GM19351 (cell line): ENCODE data around the gene PELO.
"Not testable (repeated sequence)": the region's sequence is repeated elsewhere in the genome, so short reads cannot be mapped to it uniquely, and the experiment has no call there.

Experiments used
- ATAC-seq: cut with Tn5 transposase; IDR thresholded peaks from one replicate; pipeline ENCODE4 v1.9.1; 2021; ENCODE audit warnings: mild to moderate bottlenecking, moderate library complexity; ENCODE audit not compliant: unreplicated experiment

The PELO gene

DNA sequence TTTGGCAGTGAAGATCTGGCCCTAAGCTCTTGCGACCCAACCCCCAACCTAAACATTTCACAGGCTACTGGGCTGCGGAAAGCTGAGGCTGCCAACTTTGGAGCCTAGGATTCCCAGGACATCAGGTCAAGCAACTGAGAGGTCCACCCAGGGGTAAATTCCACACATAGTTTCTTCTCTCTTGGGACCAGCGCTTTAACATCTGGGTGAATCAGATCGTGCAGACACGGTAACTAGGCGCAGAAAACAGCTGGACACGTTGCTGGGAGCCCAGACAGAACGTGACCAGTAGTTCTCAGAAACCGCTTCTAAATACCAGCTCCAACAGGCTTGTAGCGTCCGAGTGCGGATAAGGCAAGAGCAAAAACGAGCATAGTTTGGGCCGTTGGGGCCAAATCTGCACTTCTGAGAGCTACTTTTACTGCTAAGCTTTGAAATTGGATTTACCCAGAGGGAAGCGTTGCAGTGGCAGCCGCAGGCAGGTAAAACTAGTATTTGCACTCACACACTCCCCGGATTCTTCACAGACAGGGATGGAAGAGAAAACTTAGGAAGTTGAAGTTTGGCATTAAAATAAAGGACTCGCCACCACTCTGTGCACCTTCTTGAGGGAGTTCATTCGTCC lies 11.8 kb downstream of the PELO start:
- ATAC-seq: peak; percentile 24

DNA sequence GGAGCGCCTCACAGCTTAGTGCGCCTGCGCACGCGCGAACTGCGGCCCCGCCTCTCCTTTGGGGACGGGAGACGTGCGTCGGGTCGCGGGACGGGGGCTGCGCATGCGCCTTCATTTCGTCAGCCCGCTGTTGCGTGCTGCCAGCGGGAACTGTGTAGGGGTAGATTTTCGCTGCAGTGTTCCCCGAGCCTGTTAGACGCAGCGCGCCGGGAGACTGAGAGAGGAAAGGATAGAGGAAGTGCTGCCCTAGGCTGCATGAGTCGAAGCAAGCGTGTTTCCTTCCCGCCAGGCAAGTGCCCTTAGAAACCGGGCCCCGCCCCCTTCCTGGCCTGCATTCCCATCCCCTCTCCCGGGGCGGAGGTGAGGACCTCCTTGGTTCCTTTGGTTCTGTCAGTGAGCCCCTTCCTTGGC lies 12.3 kb downstream of the PELO start:
- peak; percentile 78 for ATAC-seq

DNA sequence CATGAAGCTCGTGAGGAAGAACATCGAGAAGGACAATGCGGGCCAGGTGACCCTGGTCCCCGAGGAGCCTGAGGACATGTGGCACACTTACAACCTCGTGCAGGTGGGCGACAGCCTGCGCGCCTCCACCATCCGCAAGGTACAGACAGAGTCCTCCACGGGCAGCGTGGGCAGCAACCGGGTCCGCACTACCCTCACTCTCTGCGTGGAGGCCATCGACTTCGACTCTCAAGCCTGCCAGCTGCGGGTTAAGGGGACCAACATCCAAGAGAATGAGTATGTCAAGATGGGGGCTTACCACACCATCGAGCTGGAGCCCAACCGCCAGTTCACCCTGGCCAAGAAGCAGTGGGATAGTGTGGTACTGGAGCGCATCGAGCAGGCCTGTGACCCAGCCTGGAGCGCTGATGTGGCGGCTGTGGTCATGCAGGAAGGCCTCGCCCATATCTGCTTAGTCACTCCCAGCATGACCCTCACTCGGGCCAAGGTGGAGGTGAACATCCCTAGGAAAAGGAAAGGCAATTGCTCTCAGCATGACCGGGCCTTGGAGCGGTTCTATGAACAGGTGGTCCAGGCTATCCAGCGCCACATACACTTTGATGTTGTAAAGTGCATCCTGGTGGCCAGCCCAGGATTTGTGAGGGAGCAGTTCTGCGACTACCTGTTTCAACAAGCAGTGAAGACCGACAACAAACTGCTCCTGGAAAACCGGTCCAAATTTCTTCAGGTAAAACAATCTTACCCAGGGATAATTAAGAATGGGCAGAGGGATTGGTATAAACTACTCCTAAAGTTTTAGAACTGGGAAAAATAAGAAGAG lies 12.9 kb downstream of the PELO start:
- ATAC-seq: peak; percentile 43

DNA sequence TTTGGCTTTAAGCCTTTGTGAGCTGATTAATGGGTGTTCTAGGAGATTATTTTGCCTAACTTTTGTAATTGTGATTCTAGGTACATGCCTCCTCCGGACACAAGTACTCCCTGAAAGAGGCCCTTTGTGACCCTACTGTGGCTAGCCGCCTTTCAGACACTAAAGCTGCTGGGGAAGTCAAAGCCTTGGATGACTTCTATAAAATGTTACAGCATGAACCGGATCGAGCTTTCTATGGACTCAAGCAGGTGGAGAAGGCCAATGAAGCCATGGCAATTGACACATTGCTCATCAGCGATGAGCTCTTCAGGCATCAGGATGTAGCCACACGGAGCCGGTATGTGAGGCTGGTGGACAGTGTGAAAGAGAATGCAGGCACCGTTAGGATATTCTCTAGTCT lies 13.6 kb downstream of the PELO start:
- ATAC-seq: no peak

DNA sequence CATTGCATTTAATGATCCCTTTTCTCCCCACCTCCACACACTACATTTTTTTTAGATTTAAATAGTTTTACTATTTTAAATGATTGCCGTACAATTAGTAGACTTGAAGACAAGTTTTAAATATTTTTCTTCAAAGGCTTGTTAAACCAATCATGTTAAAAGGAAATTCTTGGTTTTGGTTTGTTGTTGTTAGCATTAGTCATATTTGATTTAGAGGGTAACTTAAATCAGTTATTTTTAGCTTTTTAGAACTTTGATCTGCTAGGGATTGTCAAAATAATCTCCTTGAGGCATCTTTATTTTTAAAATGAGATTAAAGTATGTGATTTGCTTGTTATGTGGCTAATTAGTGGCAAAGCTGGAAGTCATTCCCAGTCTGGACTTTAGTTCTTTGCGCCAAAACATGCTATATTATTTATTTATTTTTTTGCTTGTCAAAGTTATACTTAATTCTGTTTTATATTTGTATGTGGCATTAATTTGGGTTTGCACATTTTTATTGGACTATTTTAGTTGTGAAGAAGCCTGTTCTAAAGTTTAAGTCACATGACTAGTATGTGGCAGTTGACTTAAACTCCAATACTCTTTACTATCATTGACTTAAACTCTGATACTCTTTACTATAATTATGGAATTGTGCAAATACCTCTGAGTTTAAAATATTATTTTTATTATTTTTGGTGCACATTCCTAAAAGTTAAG lies 14.7 kb downstream of the PELO start:
- ATAC-seq: no peak

DNA sequence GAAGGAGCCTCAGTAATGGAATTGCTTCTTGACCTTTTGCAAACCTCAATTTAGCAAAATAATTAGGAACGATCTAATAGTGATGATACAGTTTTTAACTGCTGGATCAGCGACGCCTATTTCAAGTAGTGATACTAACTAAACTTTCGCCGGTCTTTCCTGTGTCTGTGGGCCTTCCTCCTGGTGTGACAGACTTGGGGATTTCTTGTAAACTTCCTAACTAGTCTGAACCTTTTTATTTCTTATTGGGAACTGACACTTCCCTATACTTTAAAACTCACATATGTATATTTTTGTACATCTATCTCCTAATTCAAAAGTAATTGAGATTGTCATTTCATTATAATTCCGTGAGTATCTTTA lies 15.2 kb downstream of the PELO start:
- ATAC-seq: no peak

DNA sequence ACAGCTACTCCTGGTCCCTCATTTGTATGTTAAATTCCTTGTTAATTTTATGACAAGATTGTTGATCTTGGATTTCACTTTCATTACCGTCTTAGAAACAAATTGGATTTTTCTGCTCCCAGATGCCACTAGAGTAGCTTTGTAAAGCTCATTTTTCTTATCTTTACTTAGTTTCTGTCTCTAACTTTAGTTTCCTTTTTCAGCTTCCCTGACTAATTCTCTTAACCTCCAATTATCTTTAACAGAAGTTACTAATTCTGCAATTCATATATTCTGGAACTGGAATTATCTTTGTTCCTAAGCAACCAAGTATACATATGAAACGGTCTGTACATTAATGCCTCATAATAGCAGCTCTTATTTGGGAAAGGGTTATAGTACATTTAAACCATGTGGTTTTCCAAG lies 16.7 kb downstream of the PELO start:
- ATAC-seq: no peak

DNA sequence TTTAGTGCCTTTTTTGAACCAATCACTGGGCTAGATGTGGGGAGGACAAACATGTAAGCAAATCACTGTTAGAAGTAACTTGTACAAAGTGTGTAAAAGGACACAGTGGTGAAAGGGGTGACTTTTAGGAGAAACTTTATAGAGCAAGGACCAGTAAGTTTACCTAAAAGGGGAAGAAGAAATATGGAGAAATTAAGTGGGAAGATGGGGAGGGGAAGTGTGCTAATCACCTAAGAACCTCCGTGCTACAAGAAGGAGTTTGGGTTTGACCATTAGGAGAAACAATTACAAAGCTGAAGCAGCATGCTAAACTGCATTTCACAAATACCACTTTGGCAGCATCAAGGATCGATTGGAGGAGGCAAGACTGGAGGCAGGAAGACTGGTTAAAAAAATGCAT lies 17.3 kb downstream of the PELO start:
- ATAC-seq: no peak

DNA sequence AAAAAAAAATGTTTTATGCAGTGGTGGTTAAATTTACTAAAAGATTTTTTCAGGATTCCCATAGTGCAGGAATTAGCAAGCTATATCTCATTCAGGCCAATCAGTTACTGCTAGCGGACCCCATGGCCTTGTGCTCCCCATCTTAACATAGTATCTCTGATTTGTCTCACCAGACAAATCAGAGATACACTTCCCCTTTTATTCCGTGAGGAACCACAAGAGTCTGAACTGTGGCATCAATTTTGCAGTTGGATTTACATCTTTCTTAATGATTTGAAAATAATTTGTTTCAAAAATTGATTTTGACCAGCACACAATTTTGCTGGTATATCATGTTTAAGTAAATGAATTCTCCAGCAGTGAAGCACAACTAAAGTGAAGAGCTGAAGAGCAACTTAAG lies 17.9 kb downstream of the PELO start:
- no peak for ATAC-seq

DNA sequence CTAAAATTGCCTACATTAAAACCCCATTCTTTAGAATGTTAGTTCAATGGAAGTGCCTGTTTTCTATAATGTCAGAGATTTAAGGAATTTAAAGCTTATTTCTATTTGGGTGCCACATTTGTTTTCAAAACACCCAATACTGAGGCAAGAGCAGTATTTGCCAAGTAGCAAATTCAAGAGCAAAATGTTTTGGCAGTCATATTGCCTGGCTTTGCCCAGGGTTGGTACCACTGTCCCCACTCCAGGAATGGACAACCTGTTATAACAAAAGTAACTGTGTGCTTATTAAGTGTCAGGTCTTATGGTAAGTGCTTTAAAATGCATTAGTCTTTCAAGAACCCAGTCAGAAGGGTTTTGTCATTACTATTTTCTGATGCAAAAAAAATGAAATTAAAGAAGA lies 19.3 kb downstream of the PELO start:
- ATAC-seq: no peak

DNA sequence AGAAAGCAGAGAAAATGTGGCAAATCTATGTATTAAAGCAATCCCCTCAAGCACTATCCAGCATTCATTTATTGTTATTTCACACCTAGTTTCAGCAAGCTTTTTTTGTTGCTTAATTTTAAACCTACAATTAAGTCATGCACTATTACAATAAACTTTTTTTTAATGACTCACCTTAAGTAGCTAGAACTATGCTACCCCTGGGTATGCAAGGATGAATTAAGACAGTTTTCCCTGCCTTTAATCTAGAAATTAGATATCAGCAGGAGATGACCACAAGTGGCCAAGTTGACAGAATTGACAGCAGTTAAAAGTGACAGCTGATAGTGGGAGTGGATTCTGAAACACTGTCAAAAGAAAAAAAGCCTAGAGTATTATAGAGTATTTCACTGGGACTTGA lies 20.0 kb downstream of the PELO start:
- no peak for ATAC-seq

DNA sequence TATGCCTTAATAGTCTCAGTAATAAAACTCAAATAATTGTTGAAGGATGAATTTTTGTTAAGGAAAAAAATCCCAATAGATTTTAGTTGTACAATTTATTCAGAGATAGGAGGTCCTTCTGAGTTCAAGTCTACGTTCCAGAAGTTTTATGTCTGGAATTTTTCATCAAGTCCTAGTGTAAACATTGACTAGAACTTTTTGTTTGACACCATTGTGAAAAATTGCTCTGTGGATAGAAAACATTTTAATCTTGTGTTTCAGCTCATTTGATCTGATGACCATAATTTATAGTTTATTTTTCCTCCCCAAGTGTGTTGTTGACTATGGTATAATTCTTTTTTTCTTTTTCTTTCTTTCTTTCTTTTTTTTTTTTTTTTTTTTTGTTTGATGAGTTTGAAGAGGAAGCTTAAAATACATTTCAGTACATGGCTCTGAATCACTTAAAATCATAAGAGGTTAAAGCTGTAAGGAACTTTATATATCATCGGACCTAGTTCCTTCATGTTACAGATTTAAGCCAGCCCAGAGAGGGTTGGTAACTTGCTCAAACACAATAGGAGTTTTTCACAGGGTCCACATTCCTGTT lies 20.7 kb downstream of the PELO start:
- no peak for ATAC-seq

DNA sequence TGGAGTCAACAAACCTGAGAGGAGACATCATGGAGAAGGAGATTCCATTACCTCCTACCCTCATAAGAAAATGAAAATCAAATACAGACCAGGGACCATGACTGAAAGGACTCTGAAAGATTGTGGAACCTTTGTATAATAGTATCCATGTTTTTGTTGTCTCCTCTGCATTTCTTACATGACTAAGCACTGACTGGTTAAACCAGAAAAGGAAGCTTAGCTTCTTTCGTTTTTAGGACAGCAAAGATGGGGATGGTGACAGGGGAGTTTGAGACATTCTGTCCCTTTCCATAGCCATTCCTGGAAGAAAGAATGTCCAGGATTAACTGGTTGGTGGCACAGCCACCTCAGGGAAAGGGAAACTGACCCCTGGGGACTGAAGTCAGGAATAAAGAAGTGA lies 22.2 kb downstream of the PELO start:
- peak; percentile 53 for ATAC-seq

DNA sequence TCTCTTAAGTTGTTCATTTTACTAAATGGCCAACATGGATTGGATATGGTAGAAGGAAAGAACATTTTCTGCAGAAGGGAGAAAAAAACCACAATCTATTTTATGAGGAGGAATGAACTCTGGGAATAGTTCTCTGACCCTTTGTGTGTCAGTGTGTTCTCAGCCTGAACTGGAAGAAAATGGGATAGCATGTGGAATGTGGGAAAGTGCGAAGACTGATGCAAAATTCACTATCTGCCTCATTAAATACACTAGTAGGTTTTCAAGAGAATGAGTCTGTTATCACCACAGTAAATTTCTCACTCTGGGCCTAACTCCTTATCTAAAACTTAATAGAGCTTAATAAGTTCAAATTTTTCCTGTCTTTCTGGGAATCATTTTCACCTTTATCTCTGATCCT lies 22.7 kb downstream of the PELO start:
- ATAC-seq: no peak

DNA sequence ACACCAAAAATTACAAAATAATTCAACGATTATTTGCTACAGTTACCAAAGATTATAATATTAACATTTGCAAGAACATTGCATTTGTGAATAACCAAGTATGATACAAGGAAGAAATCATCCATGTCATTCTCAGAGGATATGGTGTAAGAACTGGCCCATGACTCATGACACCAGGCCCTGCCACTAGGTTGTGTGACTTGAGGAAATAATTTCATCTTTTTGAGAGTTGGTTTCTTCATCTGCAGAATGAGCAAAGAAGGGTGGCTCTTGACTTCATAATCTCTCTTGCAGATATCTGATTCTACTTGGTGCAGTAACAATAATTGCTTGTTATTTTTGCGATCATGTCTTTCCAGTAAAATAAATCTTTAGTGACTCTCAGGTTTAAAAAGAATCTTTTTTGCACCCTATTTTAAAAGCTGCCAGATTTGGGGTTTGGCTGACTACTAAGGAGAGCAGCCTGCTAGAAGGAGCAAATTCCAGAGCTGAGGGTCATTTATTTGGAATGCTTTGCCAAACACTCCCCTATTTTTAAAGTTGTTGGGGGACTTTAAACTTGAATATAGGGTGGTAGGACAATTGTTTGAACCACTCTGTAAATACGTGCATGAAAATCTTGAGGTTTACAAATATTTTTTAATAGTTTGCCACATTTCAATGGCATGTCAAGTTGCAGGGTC lies 23.5 kb downstream of the PELO start:
- ATAC-seq: no peak

DNA sequence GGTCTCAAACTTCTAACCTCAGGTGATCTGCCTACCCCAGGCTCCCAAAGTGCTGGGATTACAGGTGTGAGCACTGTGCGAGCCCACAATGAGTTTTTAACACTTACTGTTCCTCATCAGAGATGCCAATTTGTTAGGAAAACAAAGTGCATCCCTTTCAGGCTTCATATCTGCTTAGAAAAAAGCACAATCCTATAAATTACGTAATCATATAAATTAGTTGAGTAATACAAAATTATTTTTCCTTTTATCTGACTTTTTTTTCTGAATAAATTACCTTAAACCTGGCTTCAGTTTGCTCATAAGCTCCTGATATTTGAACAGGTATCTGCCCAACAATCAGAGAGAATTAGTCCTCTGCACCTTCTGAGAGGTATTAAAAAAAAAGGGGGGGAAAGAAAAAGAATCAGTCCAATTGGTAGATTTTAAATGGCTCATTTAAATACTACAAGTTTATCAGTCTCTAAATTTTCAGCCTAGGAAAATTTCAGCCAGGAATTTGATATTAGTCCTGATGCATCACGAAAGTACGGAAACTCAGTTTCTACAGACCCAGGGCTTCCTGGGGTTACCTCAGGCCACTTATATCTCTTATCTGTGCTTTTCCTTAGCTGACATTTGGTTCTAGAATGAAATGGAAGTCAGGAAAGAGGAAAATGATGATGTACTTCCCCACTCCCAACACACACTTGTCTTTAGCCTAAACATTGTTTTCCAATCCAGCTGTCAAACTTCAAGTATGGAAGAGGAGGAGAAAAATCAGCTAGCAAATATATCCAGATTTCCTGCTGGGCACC lies 26.8 kb downstream of the PELO start:
- ATAC-seq: no peak

DNA sequence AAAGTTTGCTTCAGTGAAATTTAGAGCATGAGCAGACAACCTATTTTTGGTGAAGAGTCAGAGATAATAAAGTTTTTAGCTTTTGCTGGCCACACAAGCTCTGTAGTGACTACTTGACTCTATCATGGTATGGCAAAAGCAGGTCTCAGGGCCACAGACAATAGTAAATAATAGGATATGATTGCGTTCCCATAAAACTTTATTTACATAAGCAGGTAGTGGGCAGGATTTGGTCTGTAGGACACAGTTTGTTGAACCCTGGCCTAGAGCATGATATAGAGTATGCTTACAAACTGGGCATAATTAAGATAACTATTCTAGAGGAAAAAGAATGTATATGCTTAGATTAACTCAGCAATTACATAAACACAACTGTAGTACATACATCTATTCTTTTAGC lies 30.1 kb downstream of the PELO start:
- ATAC-seq: no peak

DNA sequence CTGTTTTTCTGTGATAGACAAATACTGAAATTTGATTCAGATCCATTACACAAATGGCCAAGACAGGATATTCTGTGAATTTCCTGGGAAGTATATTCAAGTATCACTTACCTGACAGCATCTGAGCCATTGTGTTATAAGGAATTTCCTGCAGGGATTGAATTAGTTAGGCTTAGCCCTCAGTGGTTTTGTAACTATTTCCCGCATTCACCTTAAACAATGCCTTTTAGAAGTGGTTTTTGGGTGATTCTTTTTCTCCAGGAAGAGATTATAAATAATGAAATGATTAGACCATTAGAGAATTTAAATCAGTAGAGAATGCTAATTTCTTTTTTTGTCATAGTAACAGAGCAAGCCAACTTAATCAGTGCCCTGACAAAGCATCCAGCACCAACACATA lies 30.6 kb downstream of the PELO start:
- ATAC-seq: no peak

DNA sequence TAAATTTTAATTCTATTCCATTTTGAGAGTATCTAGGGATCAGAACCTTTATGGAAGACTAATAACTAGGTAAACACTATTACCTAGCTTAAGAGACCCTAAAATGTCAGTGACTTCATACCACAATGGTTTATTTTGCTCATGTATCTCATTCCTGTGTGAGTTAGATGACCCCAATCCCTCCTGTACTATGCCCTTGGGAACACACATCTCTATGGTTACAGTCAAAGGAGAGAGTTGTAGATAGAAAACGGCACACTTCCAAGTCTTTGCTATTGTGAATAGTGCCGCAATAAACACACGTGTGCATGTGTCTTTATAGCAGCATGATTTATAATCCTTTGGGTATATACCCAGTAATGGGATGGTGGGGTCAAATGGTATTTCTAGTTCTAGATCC lies 31.1 kb downstream of the PELO start:
- not testable (repeated sequence) for ATAC-seq

DNA sequence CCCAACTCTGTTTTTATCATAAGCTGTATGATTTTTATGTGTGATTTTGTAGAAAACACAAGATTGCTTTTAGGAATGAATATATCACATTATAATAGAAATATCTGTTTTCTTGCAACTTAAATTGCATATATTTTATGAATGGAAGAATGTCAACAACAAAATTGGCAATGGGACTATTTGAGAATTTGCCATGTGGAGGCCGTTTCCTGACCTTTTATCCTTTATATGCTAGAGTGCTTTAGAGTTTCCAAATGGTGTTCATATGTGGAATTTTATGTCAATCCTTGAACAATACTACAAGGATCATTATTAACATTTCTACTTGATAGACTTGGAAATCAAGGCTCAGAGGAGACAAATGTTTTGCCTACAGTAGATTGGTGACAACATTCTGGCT lies 34.2 kb downstream of the PELO start:
- no peak for ATAC-seq
